ENCODE results near the gene SCO2. TPM values are rescaled to one million over a fixed set of nuclear protein-coding genes. Genes with fewer than 3 reads are reported as not detected.

Gene SCO2
- total RNA-seq, 2 experiments from 2014 or later = 5.0 to 6.0 TPM

DNA sequence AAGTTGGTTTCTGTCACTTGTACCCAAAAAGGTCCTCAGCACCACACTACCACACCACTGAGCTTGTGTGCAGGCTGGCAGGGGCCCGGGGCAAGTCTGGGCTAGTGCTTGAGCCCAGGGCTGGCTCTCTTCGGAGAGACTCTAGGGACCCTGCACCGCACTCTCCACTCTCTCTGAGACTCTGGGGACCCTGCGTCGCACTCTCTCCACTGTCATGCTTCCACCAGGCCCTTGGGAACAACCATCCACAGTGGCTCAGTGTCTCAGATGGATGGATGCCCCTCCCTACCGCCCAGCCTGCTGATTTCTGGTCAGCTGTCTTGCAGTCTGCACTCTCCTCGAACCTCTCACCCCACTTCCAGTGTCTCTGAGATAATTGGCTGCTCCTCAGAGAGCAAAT lies 48.5 kb downstream of the SCO2 start:
- DNase-seq = no peak
- Mint-ChIP-seq H3K36me3 (no peaks in the 10 kb centered on the region), H3K4me1 (peaks cover 28% of the 10 kb centered on the region), H3K9me3 (no peaks in the 10 kb centered on the region), H3K27ac (no peak overlapping the region), H3K27me3 (peaks cover 7% of the 10 kb centered on the region), H3K4me3 (no peak overlapping the region)

DNA sequence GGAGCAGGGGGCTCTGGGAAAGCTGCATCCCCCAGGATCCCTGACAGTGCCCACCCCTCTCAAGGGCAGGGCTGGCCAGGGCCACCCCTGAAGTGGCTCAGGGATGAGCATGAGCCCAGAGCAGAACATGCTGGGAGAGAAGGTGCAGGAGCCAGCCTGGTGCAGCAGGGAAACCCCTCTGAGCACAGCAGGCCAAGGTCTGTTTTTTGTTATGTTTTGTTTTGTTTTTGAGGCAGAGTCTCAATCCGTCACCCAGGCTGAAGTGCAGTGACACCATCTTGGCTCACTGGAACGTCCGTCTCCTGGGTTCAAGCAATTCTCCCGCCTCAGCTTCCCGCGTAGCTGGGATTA lies 49.8 kb downstream of the SCO2 start:
- H3K4me1 Mint-ChIP-seq = peaks cover 40% of the 10 kb centered on the region
- H3K27me3 Mint-ChIP-seq = peaks cover 7% of the 10 kb centered on the region
- H3K4me3 Mint-ChIP-seq = peak overlapping the region; percentile 65
- no peak for DNase-seq
- no peak overlapping the region for H3K27ac Mint-ChIP-seq
- H3K9me3 Mint-ChIP-seq = no peaks in the 10 kb centered on the region
- H3K36me3 Mint-ChIP-seq = no peaks in the 10 kb centered on the region

DNA sequence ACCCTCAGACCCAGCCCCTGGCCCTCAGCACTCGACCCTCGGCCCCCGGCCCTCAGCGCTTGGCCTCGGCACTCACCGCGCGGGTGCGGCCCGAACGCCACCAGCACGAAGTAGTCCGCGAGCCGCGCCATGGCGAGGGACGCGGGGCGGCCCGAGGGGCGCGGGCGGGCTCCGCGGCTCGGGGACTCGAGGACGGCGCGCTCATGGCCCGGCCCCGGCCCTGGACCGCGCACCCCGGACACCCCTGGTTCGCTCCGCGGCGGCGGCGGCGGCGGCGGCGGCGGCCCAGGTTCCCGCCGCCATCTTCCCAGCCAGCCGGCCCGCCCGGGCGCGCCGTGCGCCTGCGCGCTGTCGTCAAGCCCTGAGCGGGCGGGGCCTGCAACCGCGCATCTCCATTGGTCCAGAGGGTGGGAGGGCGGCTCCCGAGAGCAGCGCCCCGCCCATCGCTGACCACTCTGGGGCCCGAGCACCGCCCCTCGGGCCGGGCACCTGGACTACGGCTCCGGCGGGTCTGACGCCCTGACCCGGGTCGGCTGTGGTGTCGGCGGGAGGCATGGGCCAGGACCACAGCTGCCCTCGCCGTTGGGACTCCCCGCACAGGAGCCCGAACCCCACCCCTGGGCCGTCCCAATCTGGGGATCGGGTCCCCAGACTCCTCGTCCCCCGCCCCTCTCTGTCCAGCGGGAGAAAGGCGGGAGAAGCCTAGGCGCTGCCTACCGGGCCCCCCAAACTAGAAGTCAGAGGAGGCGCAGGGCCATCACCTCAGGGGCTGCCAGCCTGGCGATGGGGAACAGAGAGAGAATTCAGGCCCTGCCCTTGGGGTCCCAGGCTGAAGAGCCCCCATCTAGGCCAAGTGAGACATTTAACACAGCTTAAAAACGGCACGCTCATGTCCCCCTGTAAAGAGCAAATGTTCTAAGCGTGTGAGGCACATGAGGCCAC lies 50.4 kb downstream of the SCO2 start, which contains the start of gene SBF1:
TSS of gene SBF1 (minus strand) at position 326 of the 942 bp plus-strand sequence. CDS start at position 131, 195 bp downstream.
- Mint-ChIP-seq H3K4me3 (peak within 1 kb of the TSS; percentile 94), H3K27ac (peak within 1 kb of the TSS; percentile 90), H3K27me3 (peaks cover 2% of the 10 kb centered on the region), H3K9me3 (no peaks in the 10 kb centered on the region), H3K4me1 (peaks cover 43% of the 10 kb centered on the region), H3K36me3 (no peaks in the 10 kb centered on the region)
- DNase-seq = peak; percentile 93

DNA sequence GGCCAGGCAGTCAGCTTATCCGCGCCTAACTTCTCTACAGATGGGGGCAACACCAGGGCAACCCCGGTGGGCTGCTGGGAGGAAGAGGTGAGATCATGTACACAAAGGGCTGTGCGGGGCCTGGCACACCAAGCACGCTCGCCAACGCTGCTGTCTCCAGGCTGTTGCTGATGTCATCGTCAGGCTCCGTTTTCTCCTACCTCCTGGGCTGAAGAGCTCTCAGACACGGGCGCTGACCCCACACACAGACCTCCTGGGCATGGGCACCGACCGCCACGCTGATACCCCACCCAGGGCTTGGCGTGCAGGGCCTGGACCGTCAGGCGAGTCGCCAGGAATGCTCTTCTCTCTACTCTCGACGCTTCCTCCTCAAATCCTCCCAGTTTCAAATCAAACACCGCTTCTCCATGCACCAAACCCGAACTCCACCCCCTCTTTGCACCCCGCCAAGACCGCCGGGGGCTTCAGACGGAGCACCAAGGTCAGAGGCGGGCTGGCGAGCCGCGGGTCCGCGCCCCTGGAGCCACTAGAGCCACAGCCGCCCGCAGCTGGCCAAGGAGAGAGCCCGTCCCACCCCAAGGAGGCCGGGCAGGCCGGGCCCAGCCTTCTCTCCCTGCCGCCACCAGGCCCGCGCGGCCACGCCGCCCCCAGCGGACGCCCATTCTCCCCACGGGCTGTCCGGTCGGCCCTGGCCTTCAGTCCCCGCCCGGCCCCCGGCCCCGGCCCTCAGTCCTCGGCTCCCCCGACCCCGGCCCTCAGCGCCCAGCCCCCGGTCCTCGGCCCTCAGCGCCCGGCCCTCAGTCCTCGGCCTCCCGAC lies 51.3 kb downstream of the SCO2 start:
- Mint-ChIP-seq H3K4me3 (peak overlapping the region; percentile 94), H3K36me3 (no peaks in the 10 kb centered on the region), H3K9me3 (no peaks in the 10 kb centered on the region), H3K4me1 (peaks cover 50% of the 10 kb centered on the region), H3K27me3 (no peaks in the 10 kb centered on the region), H3K27ac (peak overlapping the region; percentile 90)
- DNase-seq = peak; percentile 60

Other genes with a start within 250 kb of the SCO2 start
- 10 to 100 TPM; 16.1 to 16.8 TPM for gene PLXNB2, start 218.0 kb downstream of the SCO2 start, total RNA-seq
- gene DENND6B, start 198.6 kb downstream of the SCO2 start, total RNA-seq = 1 to 10 TPM; 4.2 to 4.7 TPM
- gene PPP6R2, start 182.3 kb downstream of the SCO2 start, total RNA-seq = 10 to 100 TPM; 38.3 to 41.2 TPM
- gene SBF1, start 50.6 kb downstream of the SCO2 start, total RNA-seq = 100 to 1,000 TPM; 101 to 102 TPM
- 1 to 10 TPM; 6.7 to 7.5 TPM for gene ADM2, start 44.1 kb downstream of the SCO2 start, total RNA-seq
- under 1 TPM in 1 of 2 experiments, not detected in 1; 0.29 TPM for gene MIOX, start 38.7 kb downstream of the SCO2 start, total RNA-seq
- gene LMF2, start 17.9 kb downstream of the SCO2 start, total RNA-seq = 10 to 100 TPM; 59.3 to 62.6 TPM
- gene NCAPH2, start 17.4 kb downstream of the SCO2 start, total RNA-seq = 100 to 1,000 TPM; 143 to 152 TPM
- gene TYMP, start 4.4 kb upstream of the SCO2 start, total RNA-seq = 10 to 100 TPM; 75.7 to 76.8 TPM
- 10 to 100 TPM; 15.1 to 15.9 TPM for gene KLHDC7B, start 20.3 kb upstream of the SCO2 start, total RNA-seq
- 1 to 10 TPM; 1.3 to 1.9 TPM for gene SYCE3, start 37.3 kb upstream of the SCO2 start, total RNA-seq
- 10 to 100 TPM; 33.6 to 33.7 TPM for gene CPT1B, start 52.8 kb upstream of the SCO2 start, total RNA-seq
- 10 to 100 TPM; 57.3 to 60.3 TPM for gene CHKB, start 57.3 kb upstream of the SCO2 start, total RNA-seq
- under 1 TPM; 0.16 to 0.21 TPM for gene MAPK8IP2, start 75.2 kb upstream of the SCO2 start, total RNA-seq
- 10 to 100 TPM; 12.6 to 13.5 TPM for gene ARSA, start 102.6 kb upstream of the SCO2 start, total RNA-seq
- gene SHANK3, start 147.2 kb upstream of the SCO2 start, total RNA-seq = under 1 TPM; 0.27 to 0.30 TPM
- not detected for gene ACR, start 212.6 kb upstream of the SCO2 start, total RNA-seq

Measured in activated naive CD8-positive, alpha-beta T cell treated with anti-CD3 and anti-CD28 coated beads for 36 hours (primary cell).